H9 (cell line): ENCODE data around the gene CACFD1. TPM values are rescaled to one million over a fixed set of nuclear protein-coding genes. Genes with fewer than 3 reads are reported as not detected.

ENCODE experiments used
- DNase-seq: peaks from one replicate; pipeline ENCODE4 v3.0.0-alpha.2; 2017
- H2AFZ ChIP-seq: one replicate; pipeline ENCODE4 v1.6.1; 2013; ENCODE audit warnings: mild to moderate bottlenecking, low read length, control low read depth, moderate library complexity
- H2AK5ac ChIP-seq: 2 replicates; pipeline ENCODE4 v1.6.1; 2013; ENCODE audit warnings: low read length, control low read depth, mixed read lengths; ENCODE audit not compliant: insufficient read length
- H2BK120ac ChIP-seq: one replicate; pipeline ENCODE4 v1.6.1; 2013; ENCODE audit warnings: low read depth, mild to moderate bottlenecking, low read length, control low read depth, inconsistent platforms; ENCODE audit not compliant: poor library complexity, severe bottlenecking
- H2BK12ac ChIP-seq: 2 replicates; pipeline ENCODE4 v1.6.1; 2013; ENCODE audit warnings: low read length, control low read depth, mixed read lengths, low read depth; ENCODE audit not compliant: insufficient read length
- H2BK15ac ChIP-seq: 2 replicates; pipeline ENCODE4 v1.6.1; 2013; ENCODE audit warnings: low read depth, low read length, control low read depth
- H2BK20ac ChIP-seq: one replicate; pipeline ENCODE4 v1.6.1; 2013; ENCODE audit warnings: low read depth, mild to moderate bottlenecking, low read length, control low read depth, inconsistent platforms; ENCODE audit not compliant: poor library complexity, severe bottlenecking
- H2BK5ac ChIP-seq: 2 replicates; pipeline ENCODE4 v1.6.1; 2013; ENCODE audit warnings: low read length, control low read depth, mixed read lengths; ENCODE audit not compliant: insufficient read length
- H3K14ac ChIP-seq: 2 replicates; pipeline ENCODE4 v1.6.1; 2013; ENCODE audit warnings: low read length, control low read depth; ENCODE audit not compliant: insufficient read depth
- H3K18ac ChIP-seq: 2 replicates; pipeline ENCODE4 v1.6.1; 2013; ENCODE audit warnings: low read depth, mild to moderate bottlenecking, mixed read lengths, low read length, control low read depth; ENCODE audit not compliant: insufficient read length
- H3K23ac ChIP-seq: 2 replicates; pipeline ENCODE4 v1.6.1; 2013; ENCODE audit warnings: low read length, control low read depth, mixed read lengths, low read depth; ENCODE audit not compliant: insufficient read length
- H3K23me2 ChIP-seq: 2 replicates; pipeline ENCODE4 v1.6.1; 2013; ENCODE audit warnings: low read depth, mild to moderate bottlenecking, mixed read lengths, low read length, control low read depth; ENCODE audit not compliant: insufficient read length, poor library complexity, severe bottlenecking
- H3K27ac ChIP-seq: 2 replicates; pipeline ENCODE4 v1.5.1; 2013; ENCODE audit warnings: low read length, control low read depth, mixed read lengths, low read depth; ENCODE audit not compliant: insufficient read length
- H3K27me3 ChIP-seq: 2 replicates; pipeline ENCODE4 v1.6.1; 2013; ENCODE audit warnings: low read length, control low read depth, inconsistent platforms; ENCODE audit not compliant: insufficient read depth
- H3K4ac ChIP-seq: 2 replicates; pipeline ENCODE4 v1.6.1; 2013; ENCODE audit warnings: low read depth, mild to moderate bottlenecking, control low read depth, inconsistent platforms, low read length, moderate library complexity
- H3K4me1 ChIP-seq: 2 replicates; pipeline ENCODE4 v1.6.1; 2013; ENCODE audit warnings: low read length, control low read depth, inconsistent platforms; ENCODE audit not compliant: insufficient read depth
- H3K4me2 ChIP-seq: 2 replicates; pipeline ENCODE4 v1.6.1; 2013; ENCODE audit warnings: low read length, control low read depth, mixed read lengths; ENCODE audit not compliant: insufficient read length, insufficient read depth
- H3K56ac ChIP-seq: 2 replicates; pipeline ENCODE4 v1.6.1; 2013; ENCODE audit warnings: low read depth, mild to moderate bottlenecking, mixed read lengths, low read length, control low read depth; ENCODE audit not compliant: insufficient read length
- H3K79me1 ChIP-seq: 2 replicates; pipeline ENCODE4 v1.6.1; 2013; ENCODE audit warnings: low read depth, mild to moderate bottlenecking, moderate library complexity, low read length, control low read depth, inconsistent platforms; ENCODE audit not compliant: insufficient read depth, poor library complexity, severe bottlenecking
- H3K79me2 ChIP-seq: 2 replicates; pipeline ENCODE4 v1.6.1; 2013; ENCODE audit warnings: low read length, control low read depth, inconsistent platforms; ENCODE audit not compliant: insufficient read depth
- H3K9ac ChIP-seq: 2 replicates; pipeline ENCODE4 v1.6.1; 2013; ENCODE audit warnings: low read length, control low read depth, mixed read lengths; ENCODE audit not compliant: insufficient read length; ENCODE audit errors: extremely low read depth
- H3K9me3 ChIP-seq: one replicate; pipeline ENCODE4 v1.6.1; 2013; ENCODE audit warnings: low read depth, low read length, inconsistent platforms; ENCODE audit not compliant: control insufficient read depth
- H3T11ph ChIP-seq: one replicate; pipeline ENCODE4 v1.6.1; 2013; ENCODE audit warnings: mild to moderate bottlenecking, low read length, control low read depth, inconsistent platforms
- H4K20me1 ChIP-seq: one replicate; pipeline ENCODE4 v1.6.1; 2013; ENCODE audit not compliant: control insufficient read depth, insufficient read length, insufficient read depth
- H4K5ac ChIP-seq: 2 replicates; pipeline ENCODE4 v1.6.1; 2013; ENCODE audit warnings: low read depth, mild to moderate bottlenecking, mixed read lengths, low read length, control low read depth; ENCODE audit not compliant: insufficient read length
- H4K8ac ChIP-seq: replicated peaks from 2 replicates; pipeline ENCODE4 v1.6.1; 2013; ENCODE audit warnings: low read length, control low read depth, mixed read lengths, low read depth; ENCODE audit not compliant: insufficient read length
- H4K91ac ChIP-seq: 2 replicates; pipeline ENCODE4 v1.6.1; 2013; ENCODE audit warnings: low read depth, mild to moderate bottlenecking, moderate library complexity, mixed read lengths, low read length, control low read depth; ENCODE audit not compliant: insufficient read length
- H3K27ac Mint-ChIP-seq, 3 experiments: 2 replicates in 2 of 3; 3 replicates in 1 of 3; pipeline ENCODE4 v1.8.0; 2020 to 2021; ENCODE audit warnings: mixed read lengths in 3 of 3, mild to moderate bottlenecking in 1 of 3, moderate library complexity in 1 of 3
- H3K27me3 Mint-ChIP-seq: 2 replicates; pipeline ENCODE4 v1.8.0; 2021; ENCODE audit warnings: low read depth, mild to moderate bottlenecking, moderate library complexity, mixed read lengths
- H3K36me3 Mint-ChIP-seq, 3 experiments: 2 replicates in 2 of 3; 3 replicates in 1 of 3; pipeline ENCODE4 v1.8.0; 2020 to 2021; ENCODE audit warnings: low read depth in 3 of 3, mixed read lengths in 3 of 3; ENCODE audit not compliant: insufficient read depth in 1 of 3
- H3K4me1 Mint-ChIP-seq, 2 experiments: 2 replicates each; pipeline ENCODE4 v1.8.0; 2020; ENCODE audit warnings: mixed read lengths in 2 of 2
- H3K4me3 Mint-ChIP-seq, 2 experiments: 2 replicates in 1 of 2; 3 replicates in 1 of 2; pipeline ENCODE4 v1.8.0; 2020 to 2021; ENCODE audit warnings: mild to moderate bottlenecking in 2 of 2, mixed read lengths in 2 of 2, moderate library complexity in 1 of 2
- H3K9me3 Mint-ChIP-seq, 2 experiments: 2 replicates in 1 of 2; 3 replicates in 1 of 2; pipeline ENCODE4 v1.8.0; 2020; ENCODE audit warnings: mild to moderate bottlenecking in 2 of 2, mixed read lengths in 2 of 2, moderate library complexity in 1 of 2
- CTCF ChIP-seq: fragments of 200-600 bp; sonication (generic); conservative IDR thresholded peaks from 3 replicates; pipeline ENCODE4 v1.8.0; 2021; ENCODE audit warnings: antibody characterized with exemption, mild to moderate bottlenecking
- WGBS: extraction: QIAGEN DNeasy Blood & Tissue Kit; methylation state at CpG from one replicate; pipeline ENCODE4 v1.1.7; 2013; ENCODE audit warnings: missing lambda C conversion rate, low lambda C conversion rate, mixed read lengths; ENCODE audit not compliant: insufficient read length; ENCODE audit errors: extremely low coverage; 5-methylcytosine and 5-hydroxymethylcytosine counted together
- total RNA-seq: library from RNA; stranded (reverse); gene quantifications from 2 replicates; pipeline ENCODE4 v1.2.1, GENCODE V29; 2021

The CACFD1 gene
- total RNA-seq, 1 experiment from 2014 or later = 20.0 TPM

- no peak overlapping the region for H2AK5ac ChIP-seq
- H3K4me2 ChIP-seq = no peak overlapping the region
- no peak overlapping the region for H2BK12ac ChIP-seq
- H4K8ac ChIP-seq = no peak overlapping the region
- no CpG with 5 or more reads among the region's 11 CpGs for WGBS
- no peaks in the 10 kb centered on the region for H3K27me3 ChIP-seq
- H3K23ac ChIP-seq = no peak overlapping the region
- no peak overlapping the region for H2AFZ ChIP-seq
- H4K91ac ChIP-seq = no peak overlapping the region
- H3K23me2 ChIP-seq = peaks cover 13% of the 10 kb centered on the region
- H4K20me1 ChIP-seq = no peaks in the 10 kb centered on the region
- H3K27ac Mint-ChIP-seq = no peak overlapping the region; a peak in 1 of 7 replicates
- H3K9ac ChIP-seq = no peak overlapping the region
- H3K4me1 Mint-ChIP-seq = peaks cover 12 to 14% of the 10 kb centered on the region in 2 experiments
- no peak overlapping the region for H3K56ac ChIP-seq
- no peaks in the 10 kb centered on the region for H3K9me3 Mint-ChIP-seq
- H3T11ph ChIP-seq = no peak overlapping the region
- H3K9me3 ChIP-seq = no peaks in the 10 kb centered on the region
- DNase-seq = no peak
- H3K27ac ChIP-seq = no peak overlapping the region
- H3K4me1 ChIP-seq = peaks cover 2% of the 10 kb centered on the region; the same call in 1 of the 2 replicates
- H3K4me3 Mint-ChIP-seq = no peak overlapping the region
- no peak overlapping the region for H4K5ac ChIP-seq
- no peaks in the 10 kb centered on the region for H3K36me3 Mint-ChIP-seq
- no peak overlapping the region for H3K18ac ChIP-seq
- H3K79me1 ChIP-seq = no peaks in the 10 kb centered on the region
- no peak overlapping the region for H3K14ac ChIP-seq
- no peaks in the 10 kb centered on the region for H3K79me2 ChIP-seq
- no peak overlapping the region for H2BK15ac ChIP-seq
- no peak for TF ChIP-seq CTCF
- H3K4ac ChIP-seq = no peak overlapping the region
- H2BK20ac ChIP-seq = no peak overlapping the region
- H2BK5ac ChIP-seq = no peak overlapping the region
- H3K27me3 Mint-ChIP-seq = peaks cover 8% of the 10 kb centered on the region
- no peak overlapping the region for H2BK120ac ChIP-seq
Observed at GRCh38 chr9:133455936-133456335, 3.8 kb upstream of the CACFD1 start.
